Erythroblast (primary cell): ENCODE data around the gene TMEM161A.

Experiments
- GATA1 ChIP-seq: IDR thresholded peaks from 2 replicates; pipeline ENCODE4 v1.6.1; 2011; ENCODE audit warnings: low read depth, mild to moderate bottlenecking, control low read depth, low read length, moderate library complexity
- POLR2A ChIP-seq: IDR thresholded peaks from 2 replicates; pipeline ENCODE4 v1.6.1; 2011; ENCODE audit warnings: mild to moderate bottlenecking, low read length

GRCh38 chr19:19151418-19151817 lies 13.1 kb upstream of the TMEM161A start:
- no peak for TF ChIP-seq POLR2A
- no peak for TF ChIP-seq GATA1
